GM10248 (cell line): ENCODE results near the gene MID1.

ENCODE experiments used
- CTCF ChIA-PET: fragments of 300-600 bp; sonication (Branson Sonifier 250); formaldehyde crosslinking; extraction: SDS; loops from one replicate; lab custom pipeline; 2021; ENCODE audit warnings: antibody characterized with exemption; lab: Yijun Ruan, JAX
- POLR2A ChIA-PET: fragments of 350-650 bp; sonication (Branson Sonifier 250); formaldehyde crosslinking; extraction: SDS; loops from one replicate; lab custom pipeline; 2020; ENCODE audit warnings: antibody characterized with exemption; lab: Yijun Ruan, JAX
- DNase-seq: peaks from one replicate; pipeline ENCODE4 v3.0.0; 2012; ENCODE audit errors: extremely low spot score
- TF ChIP-seq, protein P1 (sequence below): IDR thresholded peaks from 2 replicates; pipeline ENCODE4 v1.5.1; 2012; ENCODE audit warnings: mild to moderate bottlenecking, low read depth; ENCODE audit errors: extremely low read depth, missing control alignments, control extremely low read depth

Gene MID1

DNA sequence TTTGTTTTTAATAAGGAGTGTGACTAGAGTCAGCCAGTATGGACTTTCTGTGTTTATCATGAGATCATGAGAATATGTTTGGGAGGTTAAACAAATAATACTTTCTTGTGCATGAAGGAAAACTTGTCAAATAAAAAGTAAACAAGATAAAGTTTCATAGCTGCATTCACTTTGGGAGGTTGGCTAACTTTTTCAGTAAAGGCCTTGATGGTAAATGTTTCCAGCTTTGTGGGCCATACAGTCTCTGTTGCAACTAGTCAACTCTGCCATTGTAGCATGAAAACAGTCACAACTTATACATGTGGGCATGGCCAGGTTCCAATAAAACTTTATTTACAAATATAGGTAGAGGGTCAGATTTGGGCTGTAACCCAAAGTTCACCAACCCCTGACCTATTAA is 150.4 kb downstream of the MID1 start:
- DNase-seq: no peak
- CTCF ChIA-PET: no interaction called here
- TF ChIP-seq, protein P1, sequence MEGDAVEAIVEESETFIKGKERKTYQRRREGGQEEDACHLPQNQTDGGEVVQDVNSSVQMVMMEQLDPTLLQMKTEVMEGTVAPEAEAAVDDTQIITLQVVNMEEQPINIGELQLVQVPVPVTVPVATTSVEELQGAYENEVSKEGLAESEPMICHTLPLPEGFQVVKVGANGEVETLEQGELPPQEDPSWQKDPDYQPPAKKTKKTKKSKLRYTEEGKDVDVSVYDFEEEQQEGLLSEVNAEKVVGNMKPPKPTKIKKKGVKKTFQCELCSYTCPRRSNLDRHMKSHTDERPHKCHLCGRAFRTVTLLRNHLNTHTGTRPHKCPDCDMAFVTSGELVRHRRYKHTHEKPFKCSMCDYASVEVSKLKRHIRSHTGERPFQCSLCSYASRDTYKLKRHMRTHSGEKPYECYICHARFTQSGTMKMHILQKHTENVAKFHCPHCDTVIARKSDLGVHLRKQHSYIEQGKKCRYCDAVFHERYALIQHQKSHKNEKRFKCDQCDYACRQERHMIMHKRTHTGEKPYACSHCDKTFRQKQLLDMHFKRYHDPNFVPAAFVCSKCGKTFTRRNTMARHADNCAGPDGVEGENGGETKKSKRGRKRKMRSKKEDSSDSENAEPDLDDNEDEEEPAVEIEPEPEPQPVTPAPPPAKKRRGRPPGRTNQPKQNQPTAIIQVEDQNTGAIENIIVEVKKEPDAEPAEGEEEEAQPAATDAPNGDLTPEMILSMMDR: no peak
- POLR2A ChIA-PET: no interaction called here

DNA sequence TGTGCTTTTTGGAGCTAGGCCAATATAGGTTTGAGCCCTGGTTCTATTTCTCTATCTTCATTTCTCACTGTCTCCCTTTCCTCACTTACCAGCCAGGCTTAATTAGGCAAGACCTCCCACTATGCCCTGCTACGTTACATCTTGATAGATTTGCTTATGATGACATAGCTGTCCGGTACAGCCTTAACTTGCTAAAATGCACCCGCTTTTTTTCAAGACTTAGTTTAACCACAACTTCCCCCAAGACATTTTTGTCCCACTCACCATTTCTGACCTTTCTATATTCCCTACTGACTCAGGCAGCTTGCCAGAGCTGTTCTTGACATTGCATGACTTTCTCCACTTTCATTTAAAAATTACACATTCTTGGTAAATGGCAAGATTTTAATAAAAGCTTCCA is 152.6 kb downstream of the MID1 start:
- no peak for DNase-seq
- TF ChIP-seq, protein P1: no peak
- CTCF ChIA-PET: interaction anchor here (1.0 kb wide), 1 partner anchor 14 kb away, joined by 3 read pairs; no protein-coding TSS in a partner anchor
- POLR2A ChIA-PET: no interaction called here

DNA sequence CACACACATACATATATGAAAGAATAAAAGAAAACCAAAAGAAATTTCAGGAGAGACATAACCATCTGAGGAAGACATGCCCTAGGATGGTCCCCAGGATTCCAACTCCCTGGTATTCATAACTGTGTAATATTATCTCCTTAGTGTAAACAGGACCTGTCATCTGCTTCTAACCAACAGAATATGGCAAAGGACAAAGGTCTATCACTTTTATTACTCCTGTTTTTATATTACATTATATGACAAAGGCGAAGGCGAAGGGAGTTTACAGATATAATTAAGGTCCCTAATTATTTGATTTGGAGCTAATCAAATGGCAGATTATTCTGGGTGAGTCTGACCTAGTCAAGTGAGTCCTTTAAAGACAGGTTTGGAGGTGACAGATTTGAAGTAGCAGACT is 155.1 kb downstream of the MID1 start:
- TF ChIP-seq, protein P1: no peak
- CTCF ChIA-PET: no interaction called here
- DNase-seq: no peak
- POLR2A ChIA-PET: no interaction called here

DNA sequence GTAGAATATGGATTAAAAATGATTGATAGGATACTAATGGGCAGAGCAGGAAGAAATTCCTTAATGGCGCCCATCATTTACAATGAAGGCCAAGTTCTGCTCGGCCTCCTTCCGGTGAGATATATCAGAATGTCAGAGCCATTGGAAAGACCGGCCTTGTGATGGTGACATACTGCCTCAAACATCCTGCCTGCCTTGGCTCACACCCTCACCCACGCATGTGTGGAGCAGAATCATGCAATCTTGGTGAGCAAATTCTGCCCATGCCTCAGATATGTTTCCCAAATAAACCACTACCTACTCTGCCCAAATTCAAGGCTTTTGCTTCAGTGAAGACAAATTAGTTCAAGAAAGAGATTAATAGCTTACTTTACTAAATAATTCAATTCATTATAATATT is 163.3 kb downstream of the MID1 start:
- DNase-seq: no peak
- TF ChIP-seq, protein P1: no peak
- CTCF ChIA-PET: no interaction called here
- POLR2A ChIA-PET: no interaction called here

GRCh38 chrX:10453945-10454344 is 166.4 kb downstream of the MID1 start:
- TF ChIP-seq, protein P1: no peak
- DNase-seq: no peak
- CTCF ChIA-PET: no interaction called here
- POLR2A ChIA-PET: no interaction called here

GRCh38 chrX:10450959-10451355 is 169.4 kb downstream of the MID1 start:
- TF ChIP-seq, protein P1: no peak
- DNase-seq: no peak
- ChIA-PET POLR2A (no interaction called here), CTCF (no interaction called here)
